Neural cell (in vitro differentiated cells): Measurements from ENCODE around the gene HEATR3. TPM values are rescaled to one million over a fixed set of nuclear protein-coding genes. Genes with fewer than 3 reads are reported as not detected.

ENCODE experiments used
- H2AFZ ChIP-seq: fragments of 200-600, 300-800 bp; sonication (generic), shearing (Covaris generic); 2 replicates; pipeline ENCODE4 v1.6.0; 2014; ENCODE audit warnings: low read depth, mild to moderate bottlenecking, antibody characterized with exemption, low read length, moderate library complexity
- H3F3A ChIP-seq: fragments of 200-600 bp; shearing (Covaris generic); 2 replicates; pipeline ENCODE4 v1.6.1; 2016; ENCODE audit warnings: mild to moderate bottlenecking, moderate library complexity, mixed read lengths, antibody characterized with exemption, low read length; ENCODE audit not compliant: insufficient read depth, poor library complexity, severe bottlenecking
- H3K27ac ChIP-seq: fragments of 200-600, 300-800 bp; sonication (generic), shearing (Covaris generic); 2 replicates; pipeline ENCODE4 v1.5.1; 2014; ENCODE audit warnings: mild to moderate bottlenecking, low read length, moderate library complexity
- H3K27me3 ChIP-seq: fragments of 300-800, 200-600 bp; sonication (generic), shearing (Covaris generic); 2 replicates; pipeline ENCODE4 v1.6.0; 2014; ENCODE audit warnings: mild to moderate bottlenecking, low read depth, low read length, moderate library complexity; ENCODE audit not compliant: insufficient read depth
- H3K36me3 ChIP-seq: fragments of 300-800, 200-600 bp; sonication (generic), shearing (Covaris generic); 2 replicates; pipeline ENCODE4 v1.5.1; 2014; ENCODE audit warnings: mild to moderate bottlenecking, antibody characterized with exemption, low read length, moderate library complexity; ENCODE audit not compliant: insufficient read depth
- H3K4me2 ChIP-seq: fragments of 300-800, 200-600 bp; sonication (generic), shearing (Covaris generic); 2 replicates; pipeline ENCODE4 v1.6.0; 2014; ENCODE audit warnings: mild to moderate bottlenecking, low read length
- H3K4me3 ChIP-seq: fragments of 300-800, 200-600 bp; sonication (generic), shearing (Covaris generic); 2 replicates; pipeline ENCODE4 v1.5.1; 2014; ENCODE audit warnings: mild to moderate bottlenecking, low read length, moderate library complexity
- H3K79me2 ChIP-seq: fragments of 200-600 bp; shearing (Covaris generic); replicated peaks from 2 replicates; pipeline ENCODE4 v1.6.0; 2014; ENCODE audit warnings: mild to moderate bottlenecking, low read length, moderate library complexity; ENCODE audit not compliant: insufficient read depth
- H3K9ac ChIP-seq: fragments of 300-800, 200-600 bp; sonication (generic), shearing (Covaris generic); 2 replicates; pipeline ENCODE4 v1.6.1; 2016; ENCODE audit warnings: mild to moderate bottlenecking, low read length, mixed read lengths
- H3K9me2 ChIP-seq: fragments of 200-600 bp; shearing (Covaris generic); 2 replicates; pipeline ENCODE4 v1.6.1; 2016; ENCODE audit warnings: mild to moderate bottlenecking, low read length, mixed read lengths; ENCODE audit not compliant: insufficient read depth
- H3K9me3 ChIP-seq: fragments of 200-600, 300-800 bp; sonication (generic), shearing (Covaris generic); 2 replicates; pipeline ENCODE4 v1.6.1; 2016; ENCODE audit warnings: mild to moderate bottlenecking, mixed run types, low read length, moderate library complexity, mixed read lengths
- H4K20me1 ChIP-seq: fragments of 200-600 bp; shearing (Covaris generic); 2 replicates; pipeline ENCODE4 v1.6.1; 2016; ENCODE audit warnings: mild to moderate bottlenecking, mixed run types; ENCODE audit not compliant: insufficient read depth
- EP300 ChIP-seq: fragments of 450-650 bp; conservative IDR thresholded peaks from 2 replicates; pipeline ENCODE4 v1.6.1; 2014; ENCODE audit warnings: antibody characterized with exemption, mild to moderate bottlenecking, moderate library complexity; ENCODE audit not compliant: poor library complexity, severe bottlenecking
- EZH2 ChIP-seq: fragments of 200-600, 300-800 bp; shearing (Covaris generic), sonication (generic); IDR thresholded peaks from 2 replicates; pipeline ENCODE4 v1.6.1; 2014; ENCODE audit warnings: antibody characterized with exemption, low read length, borderline replicate concordance, mild to moderate bottlenecking; ENCODE audit not compliant: insufficient read depth, poor library complexity, severe bottlenecking
- MXI1 ChIP-seq: fragments of 450-650 bp; conservative IDR thresholded peaks from 2 replicates; pipeline ENCODE4 v1.6.1; 2014; ENCODE audit warnings: antibody characterized with exemption, mild to moderate bottlenecking; ENCODE audit not compliant: poor library complexity, severe bottlenecking
- POLR2AphosphoS5 ChIP-seq: IDR thresholded peaks from 2 replicates; pipeline ENCODE4 v1.6.1; 2012
- RAD21 ChIP-seq: fragments of 450-650 bp; conservative IDR thresholded peaks from 2 replicates; pipeline ENCODE4 v1.6.1; 2014; ENCODE audit warnings: antibody characterized with exemption, mild to moderate bottlenecking, moderate library complexity
- REST ChIP-seq: IDR thresholded peaks from 2 replicates; pipeline ENCODE4 v1.6.1; 2012; ENCODE audit warnings: borderline replicate concordance
- SMC3 ChIP-seq: fragments of 450-650 bp; conservative IDR thresholded peaks from 2 replicates; pipeline ENCODE4 v1.6.1; 2014; ENCODE audit warnings: antibody characterized with exemption, mild to moderate bottlenecking, moderate library complexity; ENCODE audit not compliant: poor library complexity
- TAF1 ChIP-seq: IDR thresholded peaks from 2 replicates; pipeline ENCODE4 v1.6.1; 2012; ENCODE audit warnings: low read depth
- polyA plus RNA-seq: library from polyadenylated mRNA; depleted of rRNA; stranded (reverse); fragments of >200 nt; gene quantifications from 2 replicates; pipeline ENCODE4 v1.2.3, GENCODE V29; 2014
- TF ChIP-seq, protein P1 (sequence below): fragments of 450-650 bp; IDR thresholded peaks from 2 replicates; pipeline ENCODE4 v1.5.1; 2014; ENCODE audit warnings: antibody characterized with exemption, mild to moderate bottlenecking, moderate library complexity; ENCODE audit not compliant: poor library complexity, severe bottlenecking

HEATR3 gene
- polyA plus RNA-seq, 1 donor from 2014 or later, result 50.5 TPM

DNA sequence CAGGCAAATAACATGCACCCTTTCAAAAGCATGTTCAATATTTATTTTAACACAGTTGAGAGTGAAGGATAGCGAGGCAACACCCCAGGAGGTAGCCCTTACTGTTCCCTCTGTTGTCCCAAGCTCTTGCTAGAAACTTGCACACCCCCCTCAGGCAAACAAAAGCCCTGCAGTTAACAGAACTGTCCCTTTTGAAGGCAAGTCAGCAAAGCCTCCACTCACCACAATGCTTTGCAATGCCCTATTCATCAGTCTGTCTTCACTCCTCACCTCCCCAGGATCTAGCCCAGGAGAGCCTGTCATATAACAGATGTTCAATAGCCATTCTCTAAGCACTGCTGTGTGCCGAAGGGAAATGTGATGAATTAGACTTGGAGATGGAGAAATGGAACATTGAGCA, 44.2 kb upstream of the HEATR3 start:
- no peaks in the 10 kb centered on the region for H3K27me3 ChIP-seq
- no peaks in the 10 kb centered on the region for H3K36me3 ChIP-seq
- H3K4me2 ChIP-seq, result no peak overlapping the region
- no peak overlapping the region for H3K4me3 ChIP-seq
- H3K27ac ChIP-seq, result no peak overlapping the region
- no peaks in the 10 kb centered on the region for H3F3A ChIP-seq
- no peaks in the 10 kb centered on the region for H3K9me2 ChIP-seq
- no peak overlapping the region for H3K9ac ChIP-seq
- no peaks in the 10 kb centered on the region for H4K20me1 ChIP-seq
- H3K9me3 ChIP-seq, result no peaks in the 10 kb centered on the region
- TF ChIP-seq EP300 (no peak), POLR2AphosphoS5 (no peak), REST (no peak), TAF1 (no peak), SMC3 (no peak), MXI1 (no peak), EZH2 (no peak), RAD21 (no peak)
- TF ChIP-seq, protein P1, sequence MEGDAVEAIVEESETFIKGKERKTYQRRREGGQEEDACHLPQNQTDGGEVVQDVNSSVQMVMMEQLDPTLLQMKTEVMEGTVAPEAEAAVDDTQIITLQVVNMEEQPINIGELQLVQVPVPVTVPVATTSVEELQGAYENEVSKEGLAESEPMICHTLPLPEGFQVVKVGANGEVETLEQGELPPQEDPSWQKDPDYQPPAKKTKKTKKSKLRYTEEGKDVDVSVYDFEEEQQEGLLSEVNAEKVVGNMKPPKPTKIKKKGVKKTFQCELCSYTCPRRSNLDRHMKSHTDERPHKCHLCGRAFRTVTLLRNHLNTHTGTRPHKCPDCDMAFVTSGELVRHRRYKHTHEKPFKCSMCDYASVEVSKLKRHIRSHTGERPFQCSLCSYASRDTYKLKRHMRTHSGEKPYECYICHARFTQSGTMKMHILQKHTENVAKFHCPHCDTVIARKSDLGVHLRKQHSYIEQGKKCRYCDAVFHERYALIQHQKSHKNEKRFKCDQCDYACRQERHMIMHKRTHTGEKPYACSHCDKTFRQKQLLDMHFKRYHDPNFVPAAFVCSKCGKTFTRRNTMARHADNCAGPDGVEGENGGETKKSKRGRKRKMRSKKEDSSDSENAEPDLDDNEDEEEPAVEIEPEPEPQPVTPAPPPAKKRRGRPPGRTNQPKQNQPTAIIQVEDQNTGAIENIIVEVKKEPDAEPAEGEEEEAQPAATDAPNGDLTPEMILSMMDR, result no peak
- H2AFZ ChIP-seq, result no peak overlapping the region
- H3K79me2 ChIP-seq, result peaks cover 12% of the 10 kb centered on the region

GRCh38 chr16:50023641-50024040, 42.1 kb upstream of the HEATR3 start:
- H3K79me2 ChIP-seq, result peaks cover 14% of the 10 kb centered on the region
- no peaks in the 10 kb centered on the region for H3K36me3 ChIP-seq
- H3K4me2 ChIP-seq, result no peak overlapping the region
- no peaks in the 10 kb centered on the region for H3K27me3 ChIP-seq
- H3K9me3 ChIP-seq, result no peaks in the 10 kb centered on the region
- no peak overlapping the region for H3K27ac ChIP-seq
- H3K9ac ChIP-seq, result no peak overlapping the region
- H2AFZ ChIP-seq, result no peak overlapping the region
- TF ChIP-seq SMC3 (no peak), REST (no peak)
- H4K20me1 ChIP-seq, result no peaks in the 10 kb centered on the region
- no peaks in the 10 kb centered on the region for H3K9me2 ChIP-seq
- no peak overlapping the region for H3K4me3 ChIP-seq
- H3F3A ChIP-seq, result no peaks in the 10 kb centered on the region
